Small intestine (tissue), 16 donors: ENCODE results near the gene CDCA5. TPM values are rescaled to one million over a fixed set of nuclear protein-coding genes. Genes with fewer than 3 reads are reported as not detected.

Source experiments
- DNase-seq, 2 donors: peaks; one replicate each; pipeline versions ENCODE4 v3.0.0 to v3.0.0-alpha.2; 2013
- FAIRE-seq: peaks from 2 replicates; lab custom pipeline; 2012; peaks lifted over from hg19 to GRCh38; lab: Jason Lieb, UNC
- H3K27ac ChIP-seq, 3 donors: one replicate each; pipeline ENCODE4 v1.5.1; 2013; ENCODE audit warnings: low read length in 2 of 3, mild to moderate bottlenecking in 2 of 3, control low read depth in 1 of 3, inconsistent platforms in 1 of 3, low read depth in 1 of 3, moderate library complexity in 1 of 3
- H3K27me3 ChIP-seq, 3 donors: one replicate each; pipeline ENCODE4 v1.6.1; 2013; ENCODE audit warnings: low read length in 3 of 3, inconsistent platforms in 1 of 3; ENCODE audit not compliant: control insufficient read depth in 3 of 3, insufficient read depth in 3 of 3
- H3K36me3 ChIP-seq, 3 donors: one replicate each; pipeline ENCODE4 v1.6.1; 2013; ENCODE audit warnings: low read length in 3 of 3, inconsistent platforms in 1 of 3, low read depth in 1 of 3, mild to moderate bottlenecking in 1 of 3, moderate library complexity in 1 of 3; ENCODE audit not compliant: control insufficient read depth in 3 of 3, insufficient read depth in 2 of 3
- H3K4me1 ChIP-seq, 3 donors: one replicate each; pipeline ENCODE4 v1.6.1; 2013; ENCODE audit warnings: low read length in 2 of 3, inconsistent platforms in 1 of 3, low read depth in 1 of 3, mild to moderate bottlenecking in 1 of 3, moderate library complexity in 1 of 3; ENCODE audit not compliant: control insufficient read depth in 3 of 3, insufficient read depth in 2 of 3
- H3K4me3 ChIP-seq, 3 donors: one replicate each; pipeline ENCODE4 v1.5.1; 2013; ENCODE audit warnings: low read length in 3 of 3, control low read depth in 1 of 3, inconsistent platforms in 1 of 3, low read depth in 1 of 3, mild to moderate bottlenecking in 1 of 3, moderate library complexity in 1 of 3
- H3K9me3 ChIP-seq, 2 donors: one replicate each; pipeline ENCODE4 v1.6.1; 2013; ENCODE audit warnings: low read depth in 1 of 2, low read length in 1 of 2; ENCODE audit not compliant: control insufficient read depth in 2 of 2, insufficient read depth in 1 of 2
- WGBS, 3 donors: extraction: QIAGEN DNeasy Blood & Tissue Kit; methylation state at CpG; one replicate each; pipeline ENCODE4 v1.1.7; 2013; 5-methylcytosine and 5-hydroxymethylcytosine counted together
- long read RNA-seq, 10 donors: transcript quantifications; one replicate each; lab custom pipeline, GENCODE V29; 2026
- polyA plus RNA-seq, 4 donors: library from polyadenylated mRNA; stranded (reverse) in 3 of 4; unstranded in 1 of 4; fragments of 200-250 nt in 3 of 4; fragments of 120-200 nt in 1 of 4; gene quantifications; one replicate each; pipeline versions ENCODE4 v1.2.1 to v1.2.3, GENCODE V29; 2013
- donor health status: healthy with polysubstance abuse.
- donor health status: control.
- donor health status: control.
- donor health status: Bipolar disorder and iron deficiency.
- donor health status: healthy.

The CDCA5 gene, protein sequence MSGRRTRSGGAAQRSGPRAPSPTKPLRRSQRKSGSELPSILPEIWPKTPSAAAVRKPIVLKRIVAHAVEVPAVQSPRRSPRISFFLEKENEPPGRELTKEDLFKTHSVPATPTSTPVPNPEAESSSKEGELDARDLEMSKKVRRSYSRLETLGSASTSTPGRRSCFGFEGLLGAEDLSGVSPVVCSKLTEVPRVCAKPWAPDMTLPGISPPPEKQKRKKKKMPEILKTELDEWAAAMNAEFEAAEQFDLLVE
- polyA plus RNA-seq = 10 to 100 TPM in 2 of 4 donors, 1 to 10 TPM in 1, under 1 TPM in 1; 0.54 to 19.3 (median 8.8) TPM
- long read RNA-seq, donor 1, transcript CDCA5-201 (6 exons, 2,587 nt) = major isoform, 5 of 11 reads
- long read RNA-seq, donor 1, partial matches to known transcripts = 0 of 11 reads
- long read RNA-seq, donor 1, other reads (novel, unspliced or antisense) = 0 of 11 reads
- long read RNA-seq, donor 2, partial matches to known transcripts = 0 of 2 reads
- long read RNA-seq, donor 2, other reads (novel, unspliced or antisense) = 0 of 2 reads
- long read RNA-seq, donor 3, partial matches to known transcripts = 0 of 5 reads
- long read RNA-seq, donor 3, other reads (novel, unspliced or antisense) = 0 of 5 reads
- long read RNA-seq, donor 4 = 0 reads
- long read RNA-seq, donor 5, partial matches to known transcripts = 0 of 1 reads
- long read RNA-seq, donor 5, other reads (novel, unspliced or antisense) = 0 of 1 reads
- long read RNA-seq, donor 6 = 0 reads
- long read RNA-seq, donor 7 = 0 reads
- long read RNA-seq, donor 8 = 0 reads
- long read RNA-seq, donor 9, partial matches to known transcripts = 0 of 1 reads
- long read RNA-seq, donor 9, other reads (novel, unspliced or antisense) = 0 of 1 reads
- long read RNA-seq, donor 10, partial matches to known transcripts = 0 of 4 reads
- long read RNA-seq, donor 10, other reads (novel, unspliced or antisense) = 0 of 4 reads

GRCh38 chr11:65083834-65084597, at the start of gene CDCA5, which contains the start of gene ZFPL1:
TSS of gene CDCA5 (minus strand) at chr11:65084040. CDS start at chr11:65083978, 62 bp downstream.
TSS of gene ZFPL1 (plus strand) at chr11:65084222. CDS start at chr11:65084699, 477 bp downstream.
- Histone ChIP-seq H3K36me3 (peaks cover 7 to 53% (median 11%) of the 10 kb centered on the region in 3 donors), H3K9me3 (no peaks in the 10 kb centered on the region), H3K27me3 (no peaks in the 10 kb centered on the region), H3K4me3 (peak within 1 kb of the TSS; percentile 67 to 82 (median 68)), H3K27ac (peak within 1 kb of the TSS; percentile 58 to 97 (median 92)), H3K4me1 (peaks cover 0 to 22% (median 2%) of the 10 kb centered on the region in 3 donors)
- WGBS, 3 donors = 0% methylated on average over 66 to 79 of the region's 79 CpGs
- DNase-seq (peak; percentile 94 to 97), FAIRE-seq (no peak)

GRCh38 chr11:65132988-65133700, 49.3 kb upstream of the CDCA5 start:
- Histone ChIP-seq H3K4me3 (peak overlapping the region; percentile 81 to 90 (median 89)), H3K27ac (peak overlapping the region; percentile 97 to 99 (median 99)), H3K9me3 (no peaks in the 10 kb centered on the region), H3K36me3 (peaks cover 14 to 51% (median 23%) of the 10 kb centered on the region in 3 donors), H3K27me3 (no peaks in the 10 kb centered on the region), H3K4me1 (peaks cover 2 to 20% (median 7%) of the 10 kb centered on the region in 3 donors)
- 31 to 38% (median 33%) methylated on average over 18 of the region's 18 CpGs for WGBS, 3 donors
- peak; percentile 83 to 90 for DNase-seq
- FAIRE-seq = no peak

DNA sequence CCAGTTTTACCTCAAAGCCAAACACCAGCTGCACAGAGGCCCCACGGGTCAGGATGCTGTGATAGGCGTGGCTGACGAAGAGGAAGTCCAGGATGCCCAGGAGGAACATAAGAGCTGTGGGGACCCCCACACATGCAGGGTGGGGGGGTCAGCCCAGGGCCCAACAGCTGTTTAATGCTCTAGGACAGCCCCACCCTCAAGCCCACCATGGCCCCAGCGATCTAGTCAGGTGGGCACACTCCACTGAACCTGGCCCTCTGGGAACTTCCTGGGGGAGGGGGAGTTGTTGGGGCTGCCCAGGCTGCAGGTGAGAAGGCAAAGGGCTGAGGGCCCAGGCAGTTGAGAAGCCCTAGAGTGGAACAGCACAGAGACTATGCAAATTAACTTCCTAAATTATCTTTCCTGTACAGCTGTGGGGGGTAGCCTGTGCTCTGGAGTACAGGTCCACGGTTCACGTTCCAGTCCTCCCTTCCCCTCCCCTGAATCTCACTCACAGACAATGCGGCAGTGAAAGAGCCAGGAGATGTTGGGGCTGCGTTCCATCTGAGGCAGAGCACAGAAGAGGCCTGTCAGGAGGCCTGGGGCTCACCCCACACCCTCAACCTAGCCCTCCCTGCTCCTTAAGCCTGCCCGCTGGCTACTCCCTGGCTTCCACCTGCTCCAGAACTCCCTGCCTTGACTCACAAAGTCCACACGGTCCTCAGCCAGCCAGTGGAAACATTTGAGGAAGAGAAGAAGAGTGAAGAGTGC, 48.6 kb upstream of the CDCA5 start:
- Histone ChIP-seq H3K27ac (peak overlapping the region in 2 of 3 donors; percentile 12 to 99), H3K4me3 (peak overlapping the region in 1 of 3 donors; percentile 81)
- FAIRE-seq = no peak

GRCh38 chr11:65131895-65132237, 48.0 kb upstream of the CDCA5 start:
- DNase-seq (no peak), FAIRE-seq (no peak)
- Histone ChIP-seq H3K4me3 (no peak overlapping the region), H3K27ac (peak overlapping the region in 1 of 3 donors; percentile 7), H3K27me3 (no peaks in the 10 kb centered on the region), H3K36me3 (peaks cover 22 to 64% (median 34%) of the 10 kb centered on the region in 3 donors), H3K9me3 (no peaks in the 10 kb centered on the region), H3K4me1 (peaks cover 2 to 20% (median 7%) of the 10 kb centered on the region in 3 donors)
- WGBS, 3 donors = 68 to 83% (median 82%) methylated on average over 6 of the region's 6 CpGs

More for the DNA sequence above, 48.6 kb upstream of the CDCA5 start:
- H3K9me3 ChIP-seq = no peaks in the 10 kb centered on the region
- no peak for DNase-seq
- peaks cover 2 to 20% (median 7%) of the 10 kb centered on the region in 3 donors for H3K4me1 ChIP-seq
- H3K27me3 ChIP-seq = no peaks in the 10 kb centered on the region
- peaks cover 20 to 59% (median 28%) of the 10 kb centered on the region in 3 donors for H3K36me3 ChIP-seq
- 57 to 67% (median 65%) methylated on average over 10 of the region's 10 CpGs for WGBS, 3 donors

DNA sequence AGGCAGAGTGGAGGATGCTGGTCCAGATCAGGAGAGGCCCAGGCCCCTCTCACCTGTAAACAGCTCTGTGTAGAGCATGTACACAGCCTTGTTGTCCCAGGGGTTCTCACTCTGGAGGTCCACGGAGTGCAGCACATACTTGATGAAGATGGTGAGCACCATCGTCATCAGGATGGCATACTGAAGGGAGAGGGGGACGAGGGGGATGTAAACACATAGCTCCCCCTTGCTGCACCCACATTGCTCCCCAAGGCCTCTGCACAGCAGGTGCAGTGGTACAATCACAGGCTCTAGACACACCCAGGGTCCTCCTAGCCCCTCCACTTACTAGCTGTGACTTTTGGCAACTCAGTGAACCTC, 47.6 kb upstream of the CDCA5 start:
- FAIRE-seq = no peak
- WGBS, 3 donors = 72 to 88% (median 80%) methylated on average over 3 of the region's 3 CpGs
- Histone ChIP-seq H3K27me3 (no peaks in the 10 kb centered on the region), H3K4me1 (peaks cover 2 to 20% (median 4%) of the 10 kb centered on the region in 3 donors), H3K27ac (no peak overlapping the region), H3K36me3 (peaks cover 22 to 69% (median 34%) of the 10 kb centered on the region in 3 donors), H3K9me3 (no peaks in the 10 kb centered on the region), H3K4me3 (no peak overlapping the region)
- no peak for DNase-seq

DNA sequence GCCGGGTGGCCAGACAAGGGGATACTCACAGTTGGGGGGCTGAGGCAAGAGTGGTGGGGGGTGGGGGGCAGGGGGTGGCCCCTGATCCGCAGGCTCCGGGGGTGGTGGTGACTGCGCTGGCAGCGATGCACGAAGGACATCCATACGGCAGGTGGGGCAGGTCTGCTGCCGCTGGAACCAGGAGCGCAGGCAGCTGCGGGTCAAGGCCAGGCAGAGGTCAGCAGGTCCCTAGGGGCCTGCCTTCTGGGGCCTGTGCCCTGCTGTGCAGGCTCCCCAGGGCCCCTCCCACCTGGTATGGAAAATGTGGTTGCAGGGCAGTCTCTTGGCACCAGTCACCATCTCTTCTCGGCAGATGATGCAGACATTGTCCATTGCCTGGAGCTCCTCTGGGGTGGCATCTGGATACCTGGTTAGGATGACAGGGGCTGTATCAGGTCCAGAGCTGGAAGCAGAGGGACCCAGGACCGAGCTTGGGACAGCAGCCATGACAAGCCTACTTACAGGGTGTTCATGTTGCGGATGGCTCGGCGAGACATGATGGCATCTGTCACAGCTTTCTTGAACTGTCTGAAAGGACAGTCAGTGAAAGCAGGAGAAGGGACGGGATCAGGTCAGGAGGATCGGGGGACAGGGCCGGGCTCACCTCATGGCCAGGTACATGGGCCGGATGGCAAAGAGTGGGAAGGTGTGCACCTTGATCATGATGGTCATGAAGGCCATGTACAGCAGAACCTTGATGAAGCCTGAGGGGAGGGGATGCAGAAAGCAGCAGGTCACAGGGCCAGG, 47.0 kb upstream of the CDCA5 start:
- H3K27me3 ChIP-seq = no peaks in the 10 kb centered on the region
- FAIRE-seq (no peak), DNase-seq (no peak)
- H3K27ac ChIP-seq = no peak overlapping the region
- WGBS, 3 donors = 85 to 87% (median 86%) methylated on average over 18 to 19 of the region's 19 CpGs
- H3K36me3 ChIP-seq = peaks cover 22 to 75% (median 35%) of the 10 kb centered on the region in 3 donors
- H3K4me1 ChIP-seq = peaks cover 0 to 16% (median 4%) of the 10 kb centered on the region in 3 donors
- no peak overlapping the region for H3K4me3 ChIP-seq
- no peaks in the 10 kb centered on the region for H3K9me3 ChIP-seq
